Measurements from ENCODE around the gene RYR3.

GRCh38 chr15:33839540-33839939 lies 528.8 kb downstream of the RYR3 start:
- TF ChIP-seq EZH2phosphoT487 (IDR thresholded peaks at IDR 0.05; ENCODE audit: low read length) (no peak), EZH2 (optimal IDR thresholded peaks at IDR 0.05; ENCODE audit: low read depth, low read length) (no peak), CTCF (IDR thresholded peaks at IDR 0.05; ENCODE audit: low read length) (no peak)
